NCI-H510A (cell line): ENCODE data around the gene GPR152.
A peak's percentile ranks its signal among the peaks of the same experiment; 100 is the strongest.
"Not testable (repeated sequence)": the region's sequence is repeated elsewhere in the genome, so short reads cannot be mapped to it uniquely, and the experiment has no call there.

Experiments used
- DNase-seq: peaks from one replicate; lab custom pipeline; 2025; lab: John Stamatoyannopoulos, UW

GPR152 gene

DNA sequence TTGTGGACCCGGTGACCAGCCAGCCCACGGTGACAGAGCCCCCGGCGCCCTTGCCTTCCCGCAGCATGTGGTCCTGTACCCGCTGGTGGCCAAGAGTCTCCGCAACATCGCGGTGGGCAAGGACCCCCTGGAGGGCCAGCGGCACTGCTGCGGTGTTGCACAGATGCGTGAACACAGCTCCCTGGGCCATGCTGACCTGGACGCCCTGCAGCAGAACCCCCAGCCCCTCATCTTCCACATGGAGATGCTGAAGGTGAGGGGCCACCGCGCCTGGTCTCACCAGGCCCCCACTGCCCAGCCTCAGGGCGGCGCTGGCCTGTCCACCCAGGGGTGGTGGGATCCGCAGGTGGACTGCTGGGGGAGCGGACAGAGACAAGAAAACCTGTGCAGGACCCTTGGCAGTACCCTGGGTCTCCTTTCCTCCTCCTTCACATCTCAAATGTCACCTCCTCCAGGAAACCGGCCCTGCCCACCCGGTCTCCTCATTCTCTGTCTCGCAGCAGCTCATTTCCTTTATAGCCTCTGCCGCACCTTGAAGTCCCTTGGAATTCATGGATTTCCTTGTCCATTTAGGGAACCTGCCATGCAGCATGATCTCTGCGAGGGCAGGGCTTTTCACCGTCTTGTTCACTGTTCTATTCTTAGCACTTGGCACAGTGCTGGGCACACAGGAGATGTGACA, 36.8 kb upstream of the GPR152 start:
- no peak for DNase-seq

DNA sequence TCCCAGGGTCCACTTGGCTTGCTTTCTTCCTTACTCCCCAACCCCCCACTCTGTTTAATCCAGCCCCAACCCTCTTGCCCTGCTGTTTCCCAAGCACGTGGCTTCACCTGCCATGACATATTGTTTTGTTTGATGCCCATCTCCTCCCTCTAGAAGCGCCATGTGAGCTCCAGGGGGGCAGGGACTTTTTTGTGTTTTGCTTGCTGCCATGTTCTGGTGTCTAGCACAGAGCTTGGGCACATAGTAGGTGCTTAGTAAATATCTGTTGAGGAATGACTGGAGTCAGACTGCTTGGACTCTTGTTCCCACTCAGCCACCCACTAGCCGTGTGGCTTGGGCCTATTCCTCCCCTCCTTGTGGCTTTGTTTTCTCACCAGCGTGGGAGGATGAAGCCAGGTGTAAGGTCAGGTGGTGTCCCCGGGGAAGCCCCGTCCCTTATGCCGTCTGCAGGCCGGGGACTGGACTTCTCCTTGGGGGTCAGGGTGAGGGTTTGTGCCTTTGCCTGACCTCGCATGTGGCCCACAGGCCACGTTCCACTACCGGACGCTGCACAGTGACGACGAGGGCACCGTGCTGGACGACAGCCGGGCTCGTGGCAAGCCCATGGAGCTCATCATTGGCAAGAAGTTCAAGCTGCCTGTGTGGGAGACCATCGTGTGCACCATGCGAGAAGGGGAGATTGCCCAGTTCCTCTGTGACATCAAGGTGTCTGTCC, 34.1 kb upstream of the GPR152 start:
- DNase-seq = no peak

DNA sequence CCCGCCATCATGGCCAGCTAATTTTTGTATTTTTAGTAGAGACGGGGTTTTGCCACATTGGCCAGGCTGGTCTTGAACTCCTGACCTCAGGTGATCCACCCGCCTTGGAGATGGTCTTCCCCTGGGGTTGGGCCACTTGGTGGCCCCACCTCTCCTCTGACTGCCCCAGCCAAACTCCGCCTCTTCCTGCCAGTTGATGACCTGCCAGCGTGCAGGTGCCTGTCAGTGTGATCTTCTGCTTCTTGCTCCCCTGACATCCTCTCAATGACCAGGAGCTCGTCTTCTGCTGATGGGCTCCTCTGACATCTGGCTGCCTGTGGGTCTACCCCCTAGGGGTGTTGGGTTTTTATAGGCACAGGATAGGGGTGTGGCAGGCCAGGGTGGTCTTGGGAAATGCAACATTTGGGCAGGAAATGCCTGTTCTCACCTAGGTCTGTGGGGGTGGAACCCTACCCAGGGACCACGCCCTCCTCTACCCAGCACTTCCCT, 33.4 kb upstream of the GPR152 start:
- DNase-seq = not testable (repeated sequence)

DNA sequence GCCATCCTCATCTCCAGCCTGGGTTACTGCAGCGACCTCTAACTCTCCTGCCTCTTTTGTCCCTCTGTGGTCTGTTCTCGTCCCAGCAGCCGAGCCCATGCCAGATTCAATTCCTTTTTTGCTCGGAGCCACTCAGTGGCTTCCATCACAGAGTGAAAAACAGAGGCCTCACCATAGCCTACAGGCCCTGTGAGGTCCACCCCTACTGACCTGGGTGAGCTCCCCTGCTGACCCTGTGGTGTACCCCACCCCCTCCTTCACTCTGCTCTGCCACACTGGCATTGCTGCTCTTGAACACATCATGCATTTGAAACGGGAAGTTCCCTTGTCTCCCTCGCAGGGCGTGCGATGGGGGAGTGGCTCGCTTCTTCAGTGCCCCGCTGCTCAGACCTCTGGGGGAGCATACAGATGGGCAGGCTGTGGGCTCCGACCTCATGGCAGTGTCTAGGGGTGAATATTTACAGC, 32.4 kb upstream of the GPR152 start:
- DNase-seq = no peak

DNA sequence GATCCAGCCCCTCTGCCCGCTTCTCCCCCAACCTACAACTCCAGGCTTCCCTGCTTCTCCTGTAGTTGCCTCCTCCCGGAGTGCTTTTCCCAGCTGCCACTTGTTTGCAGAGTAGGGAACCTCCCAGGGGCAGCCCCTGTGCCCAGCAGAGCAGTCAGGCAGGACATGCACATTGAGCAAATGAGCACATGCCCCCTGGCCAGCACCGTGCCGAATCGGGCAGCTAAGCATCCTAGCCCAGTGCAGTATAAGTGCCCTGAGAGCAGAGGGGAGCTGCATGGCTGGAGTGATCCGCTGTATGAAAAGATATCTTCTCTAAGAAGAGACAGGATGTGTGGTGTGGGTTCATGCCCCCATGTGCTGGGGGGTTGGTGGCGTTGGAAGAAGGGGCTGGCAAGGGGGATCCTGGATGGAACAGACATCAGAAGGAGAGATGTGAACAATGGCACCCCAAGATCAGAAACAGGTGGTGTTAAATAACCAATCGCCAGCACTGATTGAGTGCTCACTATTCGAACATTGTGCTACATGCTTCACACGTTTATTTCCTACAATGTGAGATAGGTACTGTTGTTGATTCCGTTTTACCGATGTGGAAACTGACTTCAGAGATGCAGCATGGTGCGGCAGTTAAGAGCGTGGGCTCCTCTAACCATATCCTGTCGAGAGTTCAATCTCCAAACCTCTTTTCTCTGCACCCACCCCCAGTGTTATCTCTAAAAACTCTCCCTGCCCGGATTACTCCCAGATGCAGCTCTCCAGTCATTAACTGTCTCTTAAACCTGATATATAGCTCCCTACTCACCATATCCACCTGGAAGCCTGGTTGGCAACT, 31.5 kb upstream of the GPR152 start:
- no peak for DNase-seq

DNA sequence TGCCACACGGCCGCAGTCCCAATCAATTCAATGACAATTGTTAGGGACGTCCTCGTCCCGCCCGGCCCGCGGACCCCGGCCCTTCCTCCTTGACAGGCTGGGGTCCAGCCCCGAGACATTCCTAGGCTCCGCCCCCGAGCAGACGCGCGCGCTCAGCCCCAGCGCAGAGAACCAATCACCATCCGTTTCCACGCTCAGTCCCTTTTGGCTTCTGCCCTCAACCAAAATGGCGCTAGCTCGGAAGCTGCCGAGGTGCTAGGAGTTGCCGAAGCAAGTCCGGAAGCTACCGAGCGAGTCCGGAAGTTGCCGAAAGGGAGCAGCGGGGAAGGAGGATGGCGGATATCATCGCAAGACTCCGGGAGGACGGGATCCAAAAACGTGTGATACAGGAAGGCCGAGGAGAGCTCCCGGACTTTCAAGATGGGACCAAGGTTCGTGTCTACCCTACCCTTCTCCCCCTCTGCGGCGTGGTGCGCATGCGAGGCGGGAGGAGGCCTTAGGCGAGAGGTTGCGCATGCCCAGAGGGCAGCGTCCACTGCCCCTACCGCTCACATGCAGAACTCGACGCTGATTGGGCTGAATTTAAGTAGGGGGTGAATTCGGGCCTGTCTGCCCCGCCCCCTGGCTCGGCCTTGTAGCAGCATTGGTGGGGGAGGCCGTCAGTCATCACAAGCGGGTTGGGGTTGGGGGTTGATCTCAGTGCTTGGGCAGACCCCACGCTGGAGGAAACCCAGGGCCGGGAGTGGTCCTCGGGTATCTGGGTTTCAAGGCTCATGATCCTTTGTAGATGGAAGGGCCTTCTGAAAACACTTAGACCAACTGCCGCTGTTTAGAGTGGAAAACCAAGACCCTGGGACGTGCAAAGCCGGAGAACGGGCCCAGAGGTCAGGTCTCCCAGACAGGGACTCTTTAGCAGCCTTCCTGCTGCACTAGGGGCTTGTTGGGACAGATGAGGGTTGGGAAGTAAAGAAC, 30.6 kb upstream of the GPR152 start, which contains the start of gene AIP:
AIP (plus strand) TSS at position 200 of the 972 bp plus-strand sequence; CDS start at position 333, 133 bp downstream.
- DNase-seq = peak; percentile 96

DNA sequence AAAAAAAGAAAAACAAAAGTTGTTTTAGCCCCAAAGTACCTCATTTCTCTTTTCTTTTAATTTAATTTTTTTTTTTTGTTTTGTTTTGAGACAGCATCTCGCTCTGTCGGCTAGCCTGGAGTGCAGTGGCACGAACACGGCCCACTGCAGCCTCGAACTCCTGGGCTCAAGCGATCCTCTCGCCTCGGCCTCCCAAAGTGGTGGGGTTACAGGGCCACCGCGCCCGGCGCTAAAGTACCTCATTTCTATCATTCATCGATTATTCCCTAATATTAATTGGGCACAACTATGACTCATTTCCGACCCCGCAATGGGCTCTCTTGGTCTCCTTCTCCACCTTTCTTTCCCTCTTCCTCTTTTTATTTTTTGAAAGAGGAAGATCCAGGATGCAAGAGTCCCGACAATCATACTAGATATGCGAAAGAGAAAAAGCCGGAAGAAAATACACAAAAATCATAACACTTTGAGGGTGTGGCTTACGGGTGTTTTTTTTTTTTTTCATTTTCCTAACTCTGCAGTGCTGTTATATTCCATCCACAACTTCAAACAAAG, 29.8 kb upstream of the GPR152 start:
- no peak for DNase-seq

DNA sequence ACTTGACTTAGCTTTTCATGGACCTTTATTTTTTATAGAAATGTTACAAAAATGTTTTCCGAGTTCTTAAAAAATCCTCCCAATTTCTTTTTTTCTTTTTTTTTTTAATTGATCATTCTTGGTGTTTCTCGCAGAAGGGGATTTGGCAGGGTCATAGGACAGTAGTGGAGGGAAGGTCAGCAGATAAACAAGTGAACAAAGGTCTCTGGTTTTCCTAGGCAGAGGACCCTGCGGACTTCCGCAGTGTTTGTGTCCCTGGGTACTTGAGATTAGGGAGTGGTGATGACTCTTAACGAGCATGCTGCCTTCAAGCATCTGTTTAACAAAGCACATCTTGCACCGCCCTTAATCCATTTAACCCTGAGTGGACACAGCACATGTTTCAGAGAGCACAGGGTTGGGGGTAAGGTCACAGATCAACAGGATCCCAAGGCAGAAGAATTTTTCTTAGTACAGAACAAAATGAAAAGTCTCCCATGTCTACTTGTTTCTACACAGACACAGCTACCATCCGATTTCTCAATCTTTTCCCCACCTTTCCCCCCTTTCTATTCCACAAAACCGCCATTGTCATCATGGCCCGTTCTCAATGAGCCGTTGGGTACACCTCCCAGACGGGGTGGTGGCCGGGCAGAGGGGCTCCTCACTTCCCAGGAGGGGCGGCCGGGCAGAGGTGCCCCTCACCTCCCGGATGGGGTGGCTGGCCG, 25.0 kb upstream of the GPR152 start:
- DNase-seq = not testable (repeated sequence)

DNA sequence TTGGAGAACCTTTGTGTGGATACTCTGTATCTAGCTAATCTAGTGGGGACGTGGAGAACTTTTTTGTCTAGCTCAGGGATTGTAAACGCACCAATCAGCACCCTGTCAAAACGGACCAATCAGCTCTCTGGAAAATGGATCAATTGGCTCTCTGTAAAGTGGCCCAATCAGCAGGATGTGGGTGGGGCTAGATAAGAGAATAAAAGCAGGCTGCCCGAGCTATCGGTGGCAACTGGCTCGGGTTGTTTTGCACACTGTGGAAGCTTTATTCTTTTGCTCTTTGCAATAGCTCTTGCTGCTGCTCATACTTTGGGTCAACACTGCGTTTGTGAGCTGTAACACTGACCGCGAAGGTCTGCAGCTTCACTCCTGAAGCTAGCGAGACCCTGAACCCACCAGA, 24.2 kb upstream of the GPR152 start:
- DNase-seq = not testable (repeated sequence)

DNA sequence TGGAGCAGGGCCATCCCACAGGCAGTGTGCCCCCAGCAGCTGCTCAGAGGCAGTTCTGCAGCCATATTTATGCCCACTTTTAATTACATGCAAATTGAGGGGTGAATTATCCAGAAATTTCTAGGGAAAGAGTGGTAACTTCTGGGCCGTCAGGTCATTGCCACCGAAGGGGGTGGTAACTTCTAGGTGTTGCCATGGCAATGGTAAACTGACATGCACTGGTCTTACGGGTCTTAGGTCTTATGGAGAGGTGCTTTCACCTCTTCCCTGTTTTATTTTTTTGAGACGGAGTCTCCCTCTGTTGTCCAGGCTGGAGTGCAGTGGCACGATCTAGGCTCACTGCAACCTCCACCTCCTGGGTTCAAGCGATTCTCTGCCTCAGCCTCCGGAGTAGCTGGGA, 20.4 kb upstream of the GPR152 start:
- no peak for DNase-seq

DNA sequence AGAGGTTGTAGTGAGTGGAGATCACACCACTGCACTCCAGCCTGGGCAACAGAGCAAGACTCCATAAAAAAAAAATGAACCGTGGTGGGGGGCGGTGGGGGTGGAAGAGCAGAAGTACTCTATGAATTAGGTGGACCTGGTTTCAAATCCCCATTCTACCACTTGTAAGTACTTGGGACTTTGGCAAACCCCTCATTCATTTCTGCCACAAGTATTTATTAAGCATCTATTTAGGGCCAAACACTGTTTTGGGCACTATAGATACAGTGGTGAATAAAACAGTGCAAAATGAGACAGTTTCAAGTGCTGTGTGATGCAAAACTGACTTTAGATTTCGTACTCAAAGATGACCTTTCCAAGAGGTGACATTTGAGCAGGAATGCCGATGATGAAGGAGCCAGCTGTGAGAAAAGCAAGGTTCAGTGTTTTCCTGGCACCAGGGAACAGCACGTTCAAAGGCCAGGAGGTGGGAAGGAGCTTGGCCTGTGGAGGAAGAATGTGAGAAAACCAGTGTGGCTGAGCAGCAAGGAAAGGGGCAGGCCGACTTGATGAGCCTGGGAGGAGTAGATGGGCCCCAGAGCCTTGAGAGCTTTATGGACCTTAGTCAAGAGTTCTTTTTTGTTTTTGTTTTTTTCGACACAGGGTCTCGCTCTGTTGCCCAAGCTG, 17.9 kb upstream of the GPR152 start:
- DNase-seq = no peak

DNA sequence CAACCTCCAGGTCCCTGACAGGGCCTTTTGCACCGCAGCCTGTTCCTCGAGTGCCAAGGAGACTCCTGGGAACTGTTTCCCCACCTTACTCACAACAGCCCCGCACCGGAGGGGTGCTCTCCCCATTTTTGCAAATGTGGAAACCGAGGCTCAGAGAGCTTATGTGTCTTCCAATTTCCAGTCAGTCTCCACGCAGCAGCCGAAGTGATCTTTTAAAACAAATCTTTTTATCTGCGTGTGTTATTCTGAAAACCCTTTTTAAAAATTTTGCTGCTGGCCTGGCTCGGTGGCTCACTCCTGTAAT, 16.9 kb upstream of the GPR152 start:
- no peak for DNase-seq

DNA sequence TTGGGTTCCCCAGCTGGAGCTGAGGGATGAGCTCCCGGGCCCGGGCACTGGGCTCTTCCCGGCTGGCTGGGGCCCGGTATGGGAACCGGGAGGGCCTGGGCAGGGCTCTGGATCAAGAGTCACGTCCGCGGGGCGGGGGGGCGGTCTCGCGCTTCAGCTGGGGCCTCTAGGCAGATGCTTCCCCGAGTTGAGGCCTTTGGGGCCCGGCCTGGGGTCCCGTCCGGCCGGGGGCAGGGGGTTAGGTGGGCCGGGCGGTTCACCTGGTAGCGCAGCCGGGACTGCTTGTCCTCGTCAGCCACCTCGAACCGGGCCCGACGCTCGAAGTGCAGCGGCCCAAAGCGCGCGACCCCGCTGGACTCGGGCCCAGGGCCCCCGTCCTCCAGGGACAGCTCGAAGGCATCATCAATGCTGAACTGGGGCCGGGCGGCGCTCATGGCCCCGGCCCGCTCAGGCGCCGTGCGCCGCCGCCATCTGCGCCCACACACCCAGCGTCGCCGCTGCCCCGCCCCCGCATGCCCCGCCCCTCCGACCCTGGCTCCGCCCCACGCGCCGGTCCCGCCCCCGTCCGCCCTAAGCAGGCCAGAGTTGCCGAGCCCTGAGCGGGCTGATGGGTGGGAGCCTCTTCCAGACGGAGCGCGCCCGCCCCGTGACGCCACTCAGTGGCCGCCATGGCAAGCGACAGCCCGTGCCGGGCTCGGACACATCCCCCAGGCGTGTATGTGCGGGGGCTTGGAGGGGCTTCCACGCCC, 16.4 kb upstream of the GPR152 start, which contains the start of gene TMEM134:
TMEM134 (minus strand) TSS at position 493 of the 749 bp plus-strand sequence; CDS start at position 434, 59 bp downstream.
- peak; percentile 93 for DNase-seq

DNA sequence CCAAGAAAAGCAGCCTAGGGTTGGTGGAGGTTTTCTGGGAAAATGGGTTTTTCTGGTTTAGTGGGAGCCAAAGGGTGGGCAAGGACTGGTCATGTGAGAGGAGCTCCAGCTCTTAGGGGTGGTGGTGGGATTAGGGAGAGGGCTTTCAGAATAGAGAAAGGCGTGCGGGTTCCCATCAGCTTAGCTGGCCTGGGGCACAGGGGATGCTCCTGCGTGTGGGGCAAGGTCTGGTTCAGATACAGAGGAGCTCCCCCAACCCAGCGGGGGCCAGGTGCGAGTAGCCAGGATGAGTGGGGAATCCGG, 15.9 kb upstream of the GPR152 start:
- DNase-seq = no peak

DNA sequence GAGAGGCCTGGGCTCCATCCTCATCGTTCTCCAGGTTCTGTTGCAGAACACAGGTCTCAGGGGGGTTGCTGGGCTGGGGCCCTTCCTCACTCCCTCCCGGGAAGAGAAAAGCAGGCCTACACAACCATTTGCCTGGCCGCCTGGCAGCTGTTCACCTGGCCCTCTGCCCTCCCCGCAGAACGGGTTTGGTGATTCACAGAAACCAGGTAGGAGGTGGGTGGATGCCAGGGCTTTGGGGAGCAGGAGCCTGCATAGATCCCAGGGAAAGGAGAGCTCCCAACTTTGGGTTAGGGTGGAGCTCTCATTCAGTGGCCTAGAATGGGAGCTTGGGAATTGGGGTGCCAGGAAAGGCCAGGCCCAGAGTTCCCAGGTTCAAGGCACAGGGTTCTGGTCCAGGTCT, 15.5 kb upstream of the GPR152 start:
- DNase-seq = no peak

DNA sequence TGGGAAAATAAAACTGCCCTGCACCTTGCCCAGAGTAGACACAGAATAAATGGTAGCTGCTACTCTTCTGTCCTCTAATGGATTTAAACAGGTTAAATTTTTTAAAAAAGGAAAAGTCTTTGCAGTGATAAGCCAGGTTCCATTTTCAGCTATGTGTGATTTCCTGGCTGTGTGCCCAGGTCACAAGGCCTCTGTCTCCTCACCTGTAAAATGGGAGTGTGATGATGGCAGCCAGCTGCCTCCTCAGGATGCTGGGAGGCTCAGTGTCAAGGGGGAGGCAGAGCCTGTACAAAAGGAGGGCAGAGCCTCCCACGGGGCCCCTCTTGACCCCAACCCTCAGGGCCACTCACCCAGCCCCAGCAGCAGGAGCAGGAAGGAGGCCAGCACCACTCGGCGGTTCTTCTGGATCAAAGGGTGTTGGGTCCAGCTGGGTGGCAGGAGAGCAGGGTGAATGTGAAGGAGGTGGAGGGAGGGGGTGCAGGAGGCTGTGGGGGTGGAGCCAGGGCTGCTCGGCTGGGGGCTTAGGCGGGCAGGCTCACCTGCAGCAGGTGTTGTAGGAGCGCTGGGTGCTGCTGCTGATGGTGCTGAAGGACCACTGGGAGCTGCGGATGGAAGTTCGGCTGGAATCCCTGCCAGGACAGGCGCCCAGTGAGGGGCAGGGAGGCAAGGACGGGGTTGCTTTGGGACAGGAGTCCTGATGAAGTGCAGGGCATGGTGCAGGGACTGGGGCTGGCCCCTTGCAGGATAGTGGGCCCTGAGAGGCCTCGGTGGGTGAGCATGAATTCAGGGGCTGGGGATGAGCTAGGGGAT, 14.6 kb upstream of the GPR152 start:
- DNase-seq = no peak

DNA sequence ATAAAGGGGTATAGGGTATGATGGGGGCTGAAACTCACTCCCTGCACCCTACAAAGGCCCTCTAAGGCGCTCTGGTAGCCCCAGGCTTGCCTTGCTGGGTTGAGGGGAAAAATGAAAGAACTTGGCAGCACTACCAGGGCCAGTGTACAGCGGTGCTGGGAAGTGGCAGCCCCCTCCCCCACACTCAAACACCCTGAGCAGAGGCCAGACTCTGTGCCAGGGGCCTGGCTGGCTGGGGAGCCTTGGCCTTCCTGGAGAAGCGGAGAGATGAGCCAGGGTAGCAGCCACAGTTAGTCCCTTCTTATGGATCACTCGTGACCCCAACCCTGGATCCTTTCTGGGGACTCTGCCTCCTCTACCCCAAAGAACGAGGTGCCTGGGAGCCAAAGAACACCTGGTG, 13.8 kb upstream of the GPR152 start:
- no peak for DNase-seq

DNA sequence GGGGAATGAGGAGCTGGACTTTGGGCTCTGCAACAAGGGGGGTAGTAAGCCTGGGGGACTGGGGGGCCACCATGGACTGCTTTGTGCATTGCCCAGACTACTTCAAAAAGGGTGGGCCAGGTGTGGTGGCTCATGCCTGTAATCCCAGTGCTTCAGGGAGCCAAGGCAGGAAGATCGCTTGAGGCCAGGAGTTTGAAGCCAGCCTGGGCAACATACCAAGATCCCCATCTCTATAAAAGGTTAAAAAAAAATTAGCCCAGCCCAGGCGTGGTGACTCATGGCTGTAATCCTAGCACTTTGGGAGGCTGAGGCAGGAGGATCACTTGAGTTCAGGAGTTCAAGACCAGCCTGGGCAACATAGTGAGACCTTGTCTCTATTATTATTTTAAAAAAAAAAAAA, 13.0 kb upstream of the GPR152 start:
- DNase-seq = not testable (repeated sequence)

DNA sequence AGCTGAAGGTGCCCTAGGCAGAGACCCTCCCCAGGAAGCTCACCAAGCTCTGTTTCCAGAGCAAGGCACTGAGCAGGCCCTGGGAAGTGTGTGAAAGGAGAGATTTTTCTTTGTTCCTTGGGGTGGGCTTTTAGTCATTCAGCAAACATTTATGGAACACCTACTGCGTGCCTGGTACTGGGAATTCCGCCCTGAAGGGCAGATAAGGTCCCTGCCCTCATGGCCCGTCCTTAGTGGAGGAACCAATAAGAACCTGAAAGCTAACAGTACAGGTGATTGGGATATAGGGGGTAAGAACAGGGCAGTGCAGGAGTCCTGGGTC, 12.6 kb upstream of the GPR152 start:
- no peak for DNase-seq
